HL-60 (cell line): ENCODE data around the gene OR52B2.
"Not testable (repeated sequence)": the region's sequence is repeated elsewhere in the genome, so short reads cannot be mapped to it uniquely, and the experiment has no call there.

Experiments
- GABPA ChIP-seq: IDR thresholded peaks from 2 replicates; pipeline ENCODE4 v1.6.1; 2012; ENCODE audit warnings: low read depth
- POLR2AphosphoS5 ChIP-seq: IDR thresholded peaks from 2 replicates; pipeline ENCODE4 v1.6.1; 2012; ENCODE audit warnings: low read depth
- SPI1 ChIP-seq: IDR thresholded peaks from 2 replicates; pipeline ENCODE4 v1.6.1; 2012; ENCODE audit warnings: low read depth, mild to moderate bottlenecking, borderline replicate concordance
- TF ChIP-seq, protein P1 (sequence below): IDR thresholded peaks from one replicate; pipeline ENCODE4 v1.5.1; 2011; ENCODE audit warnings: low read length, control low read depth, inconsistent platforms; ENCODE audit not compliant: insufficient read depth
- TF ChIP-seq, protein P2 (sequence below): IDR thresholded peaks from 2 replicates; pipeline ENCODE4 v1.6.1; 2012; ENCODE audit warnings: low read depth; ENCODE audit not compliant: insufficient replicate concordance

DNA sequence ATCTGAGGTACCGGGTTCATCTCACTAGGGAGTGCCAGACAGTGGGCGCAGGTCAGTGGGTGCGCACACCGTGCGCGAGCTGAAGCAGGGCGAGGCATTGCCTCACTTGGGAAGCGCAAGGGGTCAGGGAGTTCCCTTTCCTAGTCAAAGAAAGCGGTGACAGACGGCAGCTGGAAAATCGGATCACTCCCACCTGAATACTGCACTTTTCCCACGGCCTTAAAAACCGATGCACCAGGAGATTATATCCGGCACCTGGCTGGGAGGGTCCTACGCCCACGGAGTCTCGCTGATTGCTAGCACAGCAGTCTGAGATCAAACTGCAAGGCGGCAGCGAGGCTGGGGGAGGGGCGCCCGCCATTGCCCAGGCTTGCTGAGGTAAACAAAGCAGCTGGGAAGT lies 26.4 kb downstream of the OR52B2 start:
- TF ChIP-seq, protein P1, sequence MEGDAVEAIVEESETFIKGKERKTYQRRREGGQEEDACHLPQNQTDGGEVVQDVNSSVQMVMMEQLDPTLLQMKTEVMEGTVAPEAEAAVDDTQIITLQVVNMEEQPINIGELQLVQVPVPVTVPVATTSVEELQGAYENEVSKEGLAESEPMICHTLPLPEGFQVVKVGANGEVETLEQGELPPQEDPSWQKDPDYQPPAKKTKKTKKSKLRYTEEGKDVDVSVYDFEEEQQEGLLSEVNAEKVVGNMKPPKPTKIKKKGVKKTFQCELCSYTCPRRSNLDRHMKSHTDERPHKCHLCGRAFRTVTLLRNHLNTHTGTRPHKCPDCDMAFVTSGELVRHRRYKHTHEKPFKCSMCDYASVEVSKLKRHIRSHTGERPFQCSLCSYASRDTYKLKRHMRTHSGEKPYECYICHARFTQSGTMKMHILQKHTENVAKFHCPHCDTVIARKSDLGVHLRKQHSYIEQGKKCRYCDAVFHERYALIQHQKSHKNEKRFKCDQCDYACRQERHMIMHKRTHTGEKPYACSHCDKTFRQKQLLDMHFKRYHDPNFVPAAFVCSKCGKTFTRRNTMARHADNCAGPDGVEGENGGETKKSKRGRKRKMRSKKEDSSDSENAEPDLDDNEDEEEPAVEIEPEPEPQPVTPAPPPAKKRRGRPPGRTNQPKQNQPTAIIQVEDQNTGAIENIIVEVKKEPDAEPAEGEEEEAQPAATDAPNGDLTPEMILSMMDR = not testable (repeated sequence)
- TF ChIP-seq POLR2AphosphoS5, GABPA, SPI1: not testable (repeated sequence)
- TF ChIP-seq, protein P2, sequence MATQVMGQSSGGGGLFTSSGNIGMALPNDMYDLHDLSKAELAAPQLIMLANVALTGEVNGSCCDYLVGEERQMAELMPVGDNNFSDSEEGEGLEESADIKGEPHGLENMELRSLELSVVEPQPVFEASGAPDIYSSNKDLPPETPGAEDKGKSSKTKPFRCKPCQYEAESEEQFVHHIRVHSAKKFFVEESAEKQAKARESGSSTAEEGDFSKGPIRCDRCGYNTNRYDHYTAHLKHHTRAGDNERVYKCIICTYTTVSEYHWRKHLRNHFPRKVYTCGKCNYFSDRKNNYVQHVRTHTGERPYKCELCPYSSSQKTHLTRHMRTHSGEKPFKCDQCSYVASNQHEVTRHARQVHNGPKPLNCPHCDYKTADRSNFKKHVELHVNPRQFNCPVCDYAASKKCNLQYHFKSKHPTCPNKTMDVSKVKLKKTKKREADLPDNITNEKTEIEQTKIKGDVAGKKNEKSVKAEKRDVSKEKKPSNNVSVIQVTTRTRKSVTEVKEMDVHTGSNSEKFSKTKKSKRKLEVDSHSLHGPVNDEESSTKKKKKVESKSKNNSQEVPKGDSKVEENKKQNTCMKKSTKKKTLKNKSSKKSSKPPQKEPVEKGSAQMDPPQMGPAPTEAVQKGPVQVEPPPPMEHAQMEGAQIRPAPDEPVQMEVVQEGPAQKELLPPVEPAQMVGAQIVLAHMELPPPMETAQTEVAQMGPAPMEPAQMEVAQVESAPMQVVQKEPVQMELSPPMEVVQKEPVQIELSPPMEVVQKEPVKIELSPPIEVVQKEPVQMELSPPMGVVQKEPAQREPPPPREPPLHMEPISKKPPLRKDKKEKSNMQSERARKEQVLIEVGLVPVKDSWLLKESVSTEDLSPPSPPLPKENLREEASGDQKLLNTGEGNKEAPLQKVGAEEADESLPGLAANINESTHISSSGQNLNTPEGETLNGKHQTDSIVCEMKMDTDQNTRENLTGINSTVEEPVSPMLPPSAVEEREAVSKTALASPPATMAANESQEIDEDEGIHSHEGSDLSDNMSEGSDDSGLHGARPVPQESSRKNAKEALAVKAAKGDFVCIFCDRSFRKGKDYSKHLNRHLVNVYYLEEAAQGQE = not testable (repeated sequence)
